ENCODE results near the gene PRTFDC1.

DNA sequence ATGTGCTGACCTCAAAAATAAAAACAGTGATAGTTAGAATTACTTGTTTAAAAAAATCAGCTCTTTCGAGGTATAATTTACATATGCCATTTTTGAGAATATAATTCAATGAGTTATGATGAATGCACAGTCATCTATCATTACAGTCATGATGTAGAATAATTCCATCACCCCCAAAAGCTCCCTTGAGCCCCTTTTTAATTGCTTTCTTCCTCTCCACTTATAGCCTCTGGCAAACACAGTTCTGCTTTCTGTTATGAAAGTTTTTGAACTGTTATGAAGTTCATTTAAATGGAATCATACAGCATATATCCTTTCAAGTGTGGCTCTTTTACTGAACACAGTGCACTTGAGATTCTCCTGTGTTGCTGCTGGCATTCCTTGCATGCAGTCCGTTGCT is 41.4 kb downstream of the PRTFDC1 start:
- TF ChIP-seq, protein P1, sequence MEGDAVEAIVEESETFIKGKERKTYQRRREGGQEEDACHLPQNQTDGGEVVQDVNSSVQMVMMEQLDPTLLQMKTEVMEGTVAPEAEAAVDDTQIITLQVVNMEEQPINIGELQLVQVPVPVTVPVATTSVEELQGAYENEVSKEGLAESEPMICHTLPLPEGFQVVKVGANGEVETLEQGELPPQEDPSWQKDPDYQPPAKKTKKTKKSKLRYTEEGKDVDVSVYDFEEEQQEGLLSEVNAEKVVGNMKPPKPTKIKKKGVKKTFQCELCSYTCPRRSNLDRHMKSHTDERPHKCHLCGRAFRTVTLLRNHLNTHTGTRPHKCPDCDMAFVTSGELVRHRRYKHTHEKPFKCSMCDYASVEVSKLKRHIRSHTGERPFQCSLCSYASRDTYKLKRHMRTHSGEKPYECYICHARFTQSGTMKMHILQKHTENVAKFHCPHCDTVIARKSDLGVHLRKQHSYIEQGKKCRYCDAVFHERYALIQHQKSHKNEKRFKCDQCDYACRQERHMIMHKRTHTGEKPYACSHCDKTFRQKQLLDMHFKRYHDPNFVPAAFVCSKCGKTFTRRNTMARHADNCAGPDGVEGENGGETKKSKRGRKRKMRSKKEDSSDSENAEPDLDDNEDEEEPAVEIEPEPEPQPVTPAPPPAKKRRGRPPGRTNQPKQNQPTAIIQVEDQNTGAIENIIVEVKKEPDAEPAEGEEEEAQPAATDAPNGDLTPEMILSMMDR (optimal IDR thresholded peaks at IDR 0.05 in 1 of 3, IDR thresholded peaks at IDR 0.05 in 1 of 3, conservative IDR thresholded peaks at IDR 0.05 in 1 of 3; ENCODE audit: extremely low read depth in 1 of 3, insufficient read depth in 2 of 3, low read length in 3 of 3) = no peak
- TF ChIP-seq EZH2 (IDR thresholded peaks at IDR 0.05; ENCODE audit: low read length) = no peak
